GM19468 (cell line): Measurements from ENCODE around the gene ETV5.
A peak's percentile ranks its signal among the peaks of the same experiment; 100 is the strongest.

ENCODE experiments used
- ATAC-seq: cut with Tn5 transposase; IDR thresholded peaks from one replicate; pipeline ENCODE4 v1.9.1; 2021; ENCODE audit warnings: mild to moderate bottlenecking, moderate library complexity, moderate number of reproducible peaks; ENCODE audit not compliant: unreplicated experiment; ENCODE audit errors: extremely low read depth

ETV5 gene

GRCh38 chr3:186108941-186109865, at the start of gene ETV5:
ETV5 (minus strand) TSS chr3:186109089; CDS start chr3:186105868, 3,221 bp downstream.
- ATAC-seq = peak; percentile 94

GRCh38 chr3:186154641-186155040, 45.8 kb upstream of the ETV5 start:
- ATAC-seq = no peak

GRCh38 chr3:186152889-186153292, 44.0 kb upstream of the ETV5 start:
- ATAC-seq = peak; percentile 84

- no peak for ATAC-seq
These were observed 43.5 kb upstream of the ETV5 start for GRCh38 chr3:186152361-186152798.

- no peak for ATAC-seq
These were observed 42.4 kb upstream of the ETV5 start for GRCh38 chr3:186151077-186151971.

- no peak for ATAC-seq
These were observed 41.3 kb upstream of the ETV5 start for GRCh38 chr3:186150041-186150830.

GRCh38 chr3:186149319-186149960, 40.6 kb upstream of the ETV5 start:
- no peak for ATAC-seq

- ATAC-seq = no peak
These were observed 35.4 kb upstream of the ETV5 start for GRCh38 chr3:186144257-186144656.

- no peak for ATAC-seq
These were observed 34.4 kb upstream of the ETV5 start for GRCh38 chr3:186143250-186143649.

- no peak for ATAC-seq
These were observed 33.6 kb upstream of the ETV5 start for GRCh38 chr3:186142393-186142932.

GRCh38 chr3:186141790-186142189, 32.9 kb upstream of the ETV5 start:
- ATAC-seq = no peak

- ATAC-seq = no peak
These were observed 29.5 kb upstream of the ETV5 start for GRCh38 chr3:186138272-186138981.

GRCh38 chr3:186137051-186137685, 28.3 kb upstream of the ETV5 start:
- no peak for ATAC-seq

GRCh38 chr3:186133980-186134379, 25.1 kb upstream of the ETV5 start:
- no peak for ATAC-seq

- no peak for ATAC-seq
These were observed 23.6 kb upstream of the ETV5 start for GRCh38 chr3:186132487-186132886.

- no peak for ATAC-seq
These were observed 20.3 kb upstream of the ETV5 start for GRCh38 chr3:186129206-186129605.

GRCh38 chr3:186128158-186128557, 19.3 kb upstream of the ETV5 start:
- ATAC-seq = no peak

GRCh38 chr3:186127463-186127862, 18.6 kb upstream of the ETV5 start:
- ATAC-seq = no peak
